H7 (cell line): Measurements from ENCODE around the gene CCDC61. TPM values are rescaled to one million over a fixed set of nuclear protein-coding genes. Genes with fewer than 3 reads are reported as not detected.

Source experiments
- DNase-seq: peaks from one replicate; pipeline ENCODE4 v3.0.0; 2012
- H3K27me3 ChIP-seq: 2 replicates; pipeline ENCODE4 v1.6.0; 2011; ENCODE audit warnings: mild to moderate bottlenecking, low read length; ENCODE audit not compliant: control insufficient read depth, insufficient read depth
- H3K36me3 ChIP-seq: replicated peaks from 2 replicates; pipeline ENCODE4 v1.5.1; 2011; ENCODE audit warnings: low read length; ENCODE audit not compliant: control insufficient read depth, insufficient read depth
- H3K4me3 ChIP-seq: 2 replicates; pipeline ENCODE4 v1.5.1; 2011; ENCODE audit warnings: low read depth, mild to moderate bottlenecking, control low read depth, low read length, moderate library complexity; ENCODE audit not compliant: insufficient read depth
- total RNA-seq: library from RNA; depleted of rRNA; stranded (reverse); fragments of >200 nt; shearing (Covaris generic); gene quantifications from 2 replicates; pipeline ENCODE4 v1.2.3, GENCODE V29; 2014

The CCDC61 gene
- total RNA-seq, 1 experiment from 2014 or later, result 12.3 TPM

- H3K36me3 ChIP-seq, result no peaks in the 10 kb centered on the region; the same call in 1 of the 2 replicates
- DNase-seq, result no peak
- no peak overlapping the region for H3K4me3 ChIP-seq
- peaks cover 35% of the 10 kb centered on the region for H3K27me3 ChIP-seq
These were observed 26.6 kb upstream of the CCDC61 start for GRCh38 chr19:45968626-45969025.

- no peaks in the 10 kb centered on the region; the same call in 1 of the 2 replicates for H3K36me3 ChIP-seq
- H3K27me3 ChIP-seq, result peaks cover 37% of the 10 kb centered on the region
- H3K4me3 ChIP-seq, result no peak overlapping the region
- DNase-seq, result no peak
These were observed 25.6 kb upstream of the CCDC61 start for GRCh38 chr19:45969676-45970075.

- no peak for DNase-seq
- no peak overlapping the region for H3K4me3 ChIP-seq
- H3K27me3 ChIP-seq, result peaks cover 41% of the 10 kb centered on the region
- H3K36me3 ChIP-seq, result no peaks in the 10 kb centered on the region; the same call in 1 of the 2 replicates
These were observed 23.9 kb upstream of the CCDC61 start for GRCh38 chr19:45971260-45971902.

GRCh38 chr19:45972081-45972946 is 23.0 kb upstream of the CCDC61 start:
- peaks cover 39% of the 10 kb centered on the region for H3K27me3 ChIP-seq
- no peak for DNase-seq
- H3K36me3 ChIP-seq, result no peaks in the 10 kb centered on the region; the same call in 1 of the 2 replicates
- peak overlapping the region; percentile 35; the same call in 1 of the 2 replicates for H3K4me3 ChIP-seq

GRCh38 chr19:45972947-45973540 is 22.2 kb upstream of the CCDC61 start:
- no peaks in the 10 kb centered on the region for H3K36me3 ChIP-seq
- peaks cover 38% of the 10 kb centered on the region for H3K27me3 ChIP-seq
- H3K4me3 ChIP-seq, result peak overlapping the region; percentile 35; the same call in 1 of the 2 replicates
- peak; percentile 76 for DNase-seq

- Histone ChIP-seq H3K27me3 (peaks cover 38% of the 10 kb centered on the region), H3K36me3 (no peaks in the 10 kb centered on the region), H3K4me3 (peak within 1 kb of the TSS; percentile 55)
- DNase-seq, result peak; percentile 100
These were observed 21.5 kb upstream of the CCDC61 start, which contains the start of gene NOVA2 for GRCh38 chr19:45973553-45974338. TSS of gene NOVA2 (minus strand) at chr19:45973865. CDS start at chr19:45973351, 514 bp downstream.

GRCh38 chr19:45975306-45976070 is 19.8 kb upstream of the CCDC61 start:
- Histone ChIP-seq H3K36me3 (no peaks in the 10 kb centered on the region), H3K27me3 (peaks cover 30% of the 10 kb centered on the region), H3K4me3 (no peak overlapping the region)
- no peak for DNase-seq

GRCh38 chr19:45976178-45976577 is 19.1 kb upstream of the CCDC61 start:
- no peak for DNase-seq
- Histone ChIP-seq H3K27me3 (peaks cover 26% of the 10 kb centered on the region), H3K36me3 (no peaks in the 10 kb centered on the region), H3K4me3 (no peak overlapping the region)

- Histone ChIP-seq H3K4me3 (no peak overlapping the region), H3K27me3 (peaks cover 10% of the 10 kb centered on the region; the same call in 1 of the 2 replicates), H3K36me3 (no peaks in the 10 kb centered on the region)
- DNase-seq, result no peak
These were observed 17.1 kb upstream of the CCDC61 start for GRCh38 chr19:45978156-45978555.

- no peak for DNase-seq
- no peak overlapping the region for H3K4me3 ChIP-seq
- peaks cover 2% of the 10 kb centered on the region; the same call in 1 of the 2 replicates for H3K27me3 ChIP-seq
- H3K36me3 ChIP-seq, result no peaks in the 10 kb centered on the region
These were observed 13.9 kb upstream of the CCDC61 start for GRCh38 chr19:45981350-45981749.

- DNase-seq, result no peak
- no peak overlapping the region for H3K4me3 ChIP-seq
- H3K36me3 ChIP-seq, result no peaks in the 10 kb centered on the region
- H3K27me3 ChIP-seq, result no peaks in the 10 kb centered on the region
These were observed 9.9 kb upstream of the CCDC61 start for GRCh38 chr19:45985321-45985720.

- DNase-seq, result no peak
- H3K36me3 ChIP-seq, result no peaks in the 10 kb centered on the region
- H3K27me3 ChIP-seq, result no peaks in the 10 kb centered on the region
- no peak overlapping the region for H3K4me3 ChIP-seq
These were observed 5.0 kb upstream of the CCDC61 start for GRCh38 chr19:45990113-45990728.

- no peak for DNase-seq
- H3K36me3 ChIP-seq, result peaks cover 3% of the 10 kb centered on the region
- H3K4me3 ChIP-seq, result peak overlapping the region; percentile 22
- no peaks in the 10 kb centered on the region for H3K27me3 ChIP-seq
These were observed 740 bp upstream of the CCDC61 start for GRCh38 chr19:45994456-45994997.
